H9 (cell line): Measurements from ENCODE around the gene KRTAP27-1. TPM values are rescaled to one million over a fixed set of nuclear protein-coding genes. Genes with fewer than 3 reads are reported as not detected.

Source experiments
- DNase-seq: peaks from one replicate; pipeline ENCODE4 v3.0.0-alpha.2; 2017
- H2AFZ ChIP-seq: one replicate; pipeline ENCODE4 v1.6.1; 2013; ENCODE audit warnings: mild to moderate bottlenecking, low read length, control low read depth, moderate library complexity
- H2AK5ac ChIP-seq: 2 replicates; pipeline ENCODE4 v1.6.1; 2013; ENCODE audit warnings: low read length, control low read depth, mixed read lengths; ENCODE audit not compliant: insufficient read length
- H2BK120ac ChIP-seq: one replicate; pipeline ENCODE4 v1.6.1; 2013; ENCODE audit warnings: low read depth, mild to moderate bottlenecking, low read length, control low read depth, inconsistent platforms; ENCODE audit not compliant: poor library complexity, severe bottlenecking
- H2BK12ac ChIP-seq: 2 replicates; pipeline ENCODE4 v1.6.1; 2013; ENCODE audit warnings: low read length, control low read depth, mixed read lengths, low read depth; ENCODE audit not compliant: insufficient read length
- H2BK15ac ChIP-seq: 2 replicates; pipeline ENCODE4 v1.6.1; 2013; ENCODE audit warnings: low read depth, low read length, control low read depth
- H2BK20ac ChIP-seq: one replicate; pipeline ENCODE4 v1.6.1; 2013; ENCODE audit warnings: low read depth, mild to moderate bottlenecking, low read length, control low read depth, inconsistent platforms; ENCODE audit not compliant: poor library complexity, severe bottlenecking
- H2BK5ac ChIP-seq: 2 replicates; pipeline ENCODE4 v1.6.1; 2013; ENCODE audit warnings: low read length, control low read depth, mixed read lengths; ENCODE audit not compliant: insufficient read length
- H3K14ac ChIP-seq: 2 replicates; pipeline ENCODE4 v1.6.1; 2013; ENCODE audit warnings: low read length, control low read depth; ENCODE audit not compliant: insufficient read depth
- H3K18ac ChIP-seq: 2 replicates; pipeline ENCODE4 v1.6.1; 2013; ENCODE audit warnings: low read depth, mild to moderate bottlenecking, mixed read lengths, low read length, control low read depth; ENCODE audit not compliant: insufficient read length
- H3K23ac ChIP-seq: 2 replicates; pipeline ENCODE4 v1.6.1; 2013; ENCODE audit warnings: low read length, control low read depth, mixed read lengths, low read depth; ENCODE audit not compliant: insufficient read length
- H3K23me2 ChIP-seq: 2 replicates; pipeline ENCODE4 v1.6.1; 2013; ENCODE audit warnings: low read depth, mild to moderate bottlenecking, mixed read lengths, low read length, control low read depth; ENCODE audit not compliant: insufficient read length, poor library complexity, severe bottlenecking
- H3K27ac ChIP-seq: 2 replicates; pipeline ENCODE4 v1.5.1; 2013; ENCODE audit warnings: low read length, control low read depth, mixed read lengths, low read depth; ENCODE audit not compliant: insufficient read length
- H3K27me3 ChIP-seq: 2 replicates; pipeline ENCODE4 v1.6.1; 2013; ENCODE audit warnings: low read length, control low read depth, inconsistent platforms; ENCODE audit not compliant: insufficient read depth
- H3K4ac ChIP-seq: 2 replicates; pipeline ENCODE4 v1.6.1; 2013; ENCODE audit warnings: low read depth, mild to moderate bottlenecking, control low read depth, inconsistent platforms, low read length, moderate library complexity
- H3K4me1 ChIP-seq: 2 replicates; pipeline ENCODE4 v1.6.1; 2013; ENCODE audit warnings: low read length, control low read depth, inconsistent platforms; ENCODE audit not compliant: insufficient read depth
- H3K4me2 ChIP-seq: 2 replicates; pipeline ENCODE4 v1.6.1; 2013; ENCODE audit warnings: low read length, control low read depth, mixed read lengths; ENCODE audit not compliant: insufficient read length, insufficient read depth
- H3K56ac ChIP-seq: 2 replicates; pipeline ENCODE4 v1.6.1; 2013; ENCODE audit warnings: low read depth, mild to moderate bottlenecking, mixed read lengths, low read length, control low read depth; ENCODE audit not compliant: insufficient read length
- H3K79me1 ChIP-seq: 2 replicates; pipeline ENCODE4 v1.6.1; 2013; ENCODE audit warnings: low read depth, mild to moderate bottlenecking, moderate library complexity, low read length, control low read depth, inconsistent platforms; ENCODE audit not compliant: insufficient read depth, poor library complexity, severe bottlenecking
- H3K79me2 ChIP-seq: 2 replicates; pipeline ENCODE4 v1.6.1; 2013; ENCODE audit warnings: low read length, control low read depth, inconsistent platforms; ENCODE audit not compliant: insufficient read depth
- H3K9ac ChIP-seq: 2 replicates; pipeline ENCODE4 v1.6.1; 2013; ENCODE audit warnings: low read length, control low read depth, mixed read lengths; ENCODE audit not compliant: insufficient read length; ENCODE audit errors: extremely low read depth
- H3K9me3 ChIP-seq: one replicate; pipeline ENCODE4 v1.6.1; 2013; ENCODE audit warnings: low read depth, low read length, inconsistent platforms; ENCODE audit not compliant: control insufficient read depth
- H3T11ph ChIP-seq: one replicate; pipeline ENCODE4 v1.6.1; 2013; ENCODE audit warnings: mild to moderate bottlenecking, low read length, control low read depth, inconsistent platforms
- H4K20me1 ChIP-seq: one replicate; pipeline ENCODE4 v1.6.1; 2013; ENCODE audit not compliant: control insufficient read depth, insufficient read length, insufficient read depth
- H4K5ac ChIP-seq: 2 replicates; pipeline ENCODE4 v1.6.1; 2013; ENCODE audit warnings: low read depth, mild to moderate bottlenecking, mixed read lengths, low read length, control low read depth; ENCODE audit not compliant: insufficient read length
- H4K8ac ChIP-seq: replicated peaks from 2 replicates; pipeline ENCODE4 v1.6.1; 2013; ENCODE audit warnings: low read length, control low read depth, mixed read lengths, low read depth; ENCODE audit not compliant: insufficient read length
- H4K91ac ChIP-seq: 2 replicates; pipeline ENCODE4 v1.6.1; 2013; ENCODE audit warnings: low read depth, mild to moderate bottlenecking, moderate library complexity, mixed read lengths, low read length, control low read depth; ENCODE audit not compliant: insufficient read length
- H3K27ac Mint-ChIP-seq, 3 experiments: 2 replicates in 2 of 3; 3 replicates in 1 of 3; pipeline ENCODE4 v1.8.0; 2020 to 2021; ENCODE audit warnings: mixed read lengths in 3 of 3, mild to moderate bottlenecking in 1 of 3, moderate library complexity in 1 of 3
- H3K27me3 Mint-ChIP-seq: 2 replicates; pipeline ENCODE4 v1.8.0; 2021; ENCODE audit warnings: low read depth, mild to moderate bottlenecking, moderate library complexity, mixed read lengths
- H3K36me3 Mint-ChIP-seq, 3 experiments: 2 replicates in 2 of 3; 3 replicates in 1 of 3; pipeline ENCODE4 v1.8.0; 2020 to 2021; ENCODE audit warnings: low read depth in 3 of 3, mixed read lengths in 3 of 3; ENCODE audit not compliant: insufficient read depth in 1 of 3
- H3K4me1 Mint-ChIP-seq, 2 experiments: 2 replicates each; pipeline ENCODE4 v1.8.0; 2020; ENCODE audit warnings: mixed read lengths in 2 of 2
- H3K4me3 Mint-ChIP-seq, 2 experiments: 2 replicates in 1 of 2; 3 replicates in 1 of 2; pipeline ENCODE4 v1.8.0; 2020 to 2021; ENCODE audit warnings: mild to moderate bottlenecking in 2 of 2, mixed read lengths in 2 of 2, moderate library complexity in 1 of 2
- H3K9me3 Mint-ChIP-seq, 2 experiments: 2 replicates in 1 of 2; 3 replicates in 1 of 2; pipeline ENCODE4 v1.8.0; 2020; ENCODE audit warnings: mild to moderate bottlenecking in 2 of 2, mixed read lengths in 2 of 2, moderate library complexity in 1 of 2
- WGBS: extraction: QIAGEN DNeasy Blood & Tissue Kit; methylation state at CpG from one replicate; pipeline ENCODE4 v1.1.7; 2013; ENCODE audit warnings: missing lambda C conversion rate, low lambda C conversion rate, mixed read lengths; ENCODE audit not compliant: insufficient read length; ENCODE audit errors: extremely low coverage; 5-methylcytosine and 5-hydroxymethylcytosine counted together
- total RNA-seq: library from RNA; stranded (reverse); gene quantifications from 2 replicates; pipeline ENCODE4 v1.2.1, GENCODE V29; 2021
- TF ChIP-seq, protein P1 (sequence below): fragments of 200-600 bp; sonication (generic); conservative IDR thresholded peaks from 3 replicates; pipeline ENCODE4 v1.8.0; 2021; ENCODE audit warnings: antibody characterized with exemption, mild to moderate bottlenecking

The KRTAP27-1 gene
- total RNA-seq, 1 experiment from 2014 or later: not detected

DNA sequence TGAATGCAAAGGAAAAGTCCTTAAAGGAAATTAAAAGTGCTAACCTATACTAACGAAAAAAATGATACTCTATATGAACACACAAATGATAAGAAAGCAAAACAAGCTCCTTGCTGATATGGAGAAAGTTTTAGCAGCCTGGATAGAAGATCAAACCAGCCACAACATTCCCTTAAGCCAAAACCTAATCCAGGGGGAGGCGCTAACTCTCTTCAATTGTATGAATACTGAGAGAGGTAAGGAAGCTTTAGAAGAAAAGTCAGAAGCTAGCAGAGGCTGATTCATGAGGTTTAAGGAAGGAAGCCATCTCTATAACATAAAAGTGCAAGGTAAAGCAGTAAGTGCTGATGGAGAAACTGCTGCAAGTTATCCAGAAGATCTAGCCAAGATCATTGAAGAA is 7.5 kb upstream of the KRTAP27-1 start:
- no peak overlapping the region for H2BK15ac ChIP-seq

More for the DNA sequence above, 7.5 kb upstream of the KRTAP27-1 start:
- no peak overlapping the region for H2AFZ ChIP-seq
- peaks cover under 1% of the 10 kb centered on the region; the same call in 1 of the 2 replicates for H3K4me1 ChIP-seq
- H3K23ac ChIP-seq: no peak overlapping the region
- no CpG with 5 or more reads among the region's 2 CpGs for WGBS
- no peak for DNase-seq
- H2BK20ac ChIP-seq: no peak overlapping the region
- H3K4me2 ChIP-seq: no peak overlapping the region
- no peak overlapping the region for H2BK5ac ChIP-seq
- no peak overlapping the region for H3K27ac Mint-ChIP-seq
- H3K4me1 Mint-ChIP-seq: peaks cover 11 to 17% of the 10 kb centered on the region in 2 experiments
- H3K36me3 Mint-ChIP-seq: peaks cover 0 to 7% (median 0%) of the 10 kb centered on the region in 3 experiments; a peak in 1 of 7 replicates
- TF ChIP-seq, protein P1, sequence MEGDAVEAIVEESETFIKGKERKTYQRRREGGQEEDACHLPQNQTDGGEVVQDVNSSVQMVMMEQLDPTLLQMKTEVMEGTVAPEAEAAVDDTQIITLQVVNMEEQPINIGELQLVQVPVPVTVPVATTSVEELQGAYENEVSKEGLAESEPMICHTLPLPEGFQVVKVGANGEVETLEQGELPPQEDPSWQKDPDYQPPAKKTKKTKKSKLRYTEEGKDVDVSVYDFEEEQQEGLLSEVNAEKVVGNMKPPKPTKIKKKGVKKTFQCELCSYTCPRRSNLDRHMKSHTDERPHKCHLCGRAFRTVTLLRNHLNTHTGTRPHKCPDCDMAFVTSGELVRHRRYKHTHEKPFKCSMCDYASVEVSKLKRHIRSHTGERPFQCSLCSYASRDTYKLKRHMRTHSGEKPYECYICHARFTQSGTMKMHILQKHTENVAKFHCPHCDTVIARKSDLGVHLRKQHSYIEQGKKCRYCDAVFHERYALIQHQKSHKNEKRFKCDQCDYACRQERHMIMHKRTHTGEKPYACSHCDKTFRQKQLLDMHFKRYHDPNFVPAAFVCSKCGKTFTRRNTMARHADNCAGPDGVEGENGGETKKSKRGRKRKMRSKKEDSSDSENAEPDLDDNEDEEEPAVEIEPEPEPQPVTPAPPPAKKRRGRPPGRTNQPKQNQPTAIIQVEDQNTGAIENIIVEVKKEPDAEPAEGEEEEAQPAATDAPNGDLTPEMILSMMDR: peak; percentile 55
- peaks cover 8 to 15% of the 10 kb centered on the region in 2 experiments; a peak in 4 of 5 replicates for H3K9me3 Mint-ChIP-seq
- no peak overlapping the region for H2BK12ac ChIP-seq
- no peak overlapping the region for H4K91ac ChIP-seq
- no peaks in the 10 kb centered on the region for H3K27me3 Mint-ChIP-seq
- no peaks in the 10 kb centered on the region for H3K79me2 ChIP-seq
- no peaks in the 10 kb centered on the region for H3K79me1 ChIP-seq
- H3K4ac ChIP-seq: no peak overlapping the region
- no peak overlapping the region for H3K27ac ChIP-seq
- H4K5ac ChIP-seq: no peak overlapping the region
- H4K20me1 ChIP-seq: no peaks in the 10 kb centered on the region
- H3K27me3 ChIP-seq: no peaks in the 10 kb centered on the region
- H3K4me3 Mint-ChIP-seq: no peak overlapping the region
- no peak overlapping the region for H3K14ac ChIP-seq
- H3K23me2 ChIP-seq: no peaks in the 10 kb centered on the region
- H2BK120ac ChIP-seq: no peak overlapping the region
- no peaks in the 10 kb centered on the region for H3K9me3 ChIP-seq
- no peak overlapping the region for H2AK5ac ChIP-seq
- H3K56ac ChIP-seq: no peak overlapping the region
- no peak overlapping the region for H4K8ac ChIP-seq
- H3K9ac ChIP-seq: no peak overlapping the region
- H3T11ph ChIP-seq: no peak overlapping the region
- no peak overlapping the region for H3K18ac ChIP-seq
